OCI-M2 (cell line): ENCODE data around the gene EIF5A.

Source experiments
- DNase-seq: peaks from one replicate; lab custom pipeline; 2025; ENCODE audit not compliant: unreplicated experiment; lab: John Stamatoyannopoulos, UW

Gene EIF5A

GRCh38 chr17:7352910-7353635 is 45.6 kb downstream of the EIF5A start:
- DNase-seq, result no peak

- DNase-seq, result no peak
Observed at GRCh38 chr17:7354262-7354843, 46.9 kb downstream of the EIF5A start.

GRCh38 chr17:7355053-7355452 is 47.6 kb downstream of the EIF5A start, which contains the start of gene TMEM95:
TSS of gene TMEM95 (plus strand) at chr17:7355156. CDS start at chr17:7355205, 49 bp downstream.
- no peak for DNase-seq

- no peak for DNase-seq
Observed at GRCh38 chr17:7355573-7355972, 48.1 kb downstream of the EIF5A start.

- peak; percentile 18 for DNase-seq
Observed at GRCh38 chr17:7356072-7356549, 48.7 kb downstream of the EIF5A start.

GRCh38 chr17:7356756-7357155 is 49.3 kb downstream of the EIF5A start:
- no peak for DNase-seq

- no peak for DNase-seq
Observed at GRCh38 chr17:7357381-7357780, 50.0 kb downstream of the EIF5A start.

GRCh38 chr17:7361906-7362305 is 54.5 kb downstream of the EIF5A start:
- DNase-seq, result no peak
